ENCODE results near the gene ABCC10. TPM values are rescaled to one million over a fixed set of nuclear protein-coding genes. Genes with fewer than 3 reads are reported as not detected.

Gene ABCC10
- total RNA-seq, 1 experiment from 2014 or later = 31.8 TPM

- H4K8ac ChIP-seq (replicated peaks; ENCODE audit: insufficient read length, low read depth, low read length) = no peak overlapping the region
- no CpG with 5 or more reads among the region's 6 CpGs for WGBS (ENCODE audit: extremely low coverage, insufficient read length, low lambda C conversion rate)
- H2AK5ac ChIP-seq (ENCODE audit: insufficient read length, low read length) = no peak overlapping the region
- H3K9me3 ChIP-seq (ENCODE audit: control insufficient read depth, low read depth, low read length) = no peaks in the 10 kb centered on the region
- H2BK12ac ChIP-seq (ENCODE audit: insufficient read length, low read depth, low read length) = no peak overlapping the region
- Mint-ChIP-seq H3K9me3 (no peaks in the 10 kb centered on the region), H3K36me3 (ENCODE audit: insufficient read depth in 1 of 3, low read depth in 3 of 3) (peaks cover 2 to 18% (median 15%) of the 10 kb centered on the region in 3 experiments; a peak in 6 of 7 replicates), H3K27ac (no peak overlapping the region), H3K27me3 (ENCODE audit: low read depth) (no peaks in the 10 kb centered on the region), H3K4me3 (no peak overlapping the region; a peak in 1 of 5 replicates), H3K4me1 (peaks cover 30% of the 10 kb centered on the region in 2 experiments)
- H4K20me1 ChIP-seq (ENCODE audit: control insufficient read depth, insufficient read depth, insufficient read length) = peaks cover 2% of the 10 kb centered on the region
- H3K23ac ChIP-seq (ENCODE audit: insufficient read length, low read depth, low read length) = no peak overlapping the region
- H3K4me1 ChIP-seq (ENCODE audit: insufficient read depth, low read length) = peaks cover 6% of the 10 kb centered on the region; the same call in 1 of the 2 replicates
- no peak overlapping the region for H3T11ph ChIP-seq (ENCODE audit: low read length)
- no peak overlapping the region for H2BK20ac ChIP-seq (ENCODE audit: low read depth, low read length, poor library complexity, severe bottlenecking)
- TF ChIP-seq, protein P1, sequence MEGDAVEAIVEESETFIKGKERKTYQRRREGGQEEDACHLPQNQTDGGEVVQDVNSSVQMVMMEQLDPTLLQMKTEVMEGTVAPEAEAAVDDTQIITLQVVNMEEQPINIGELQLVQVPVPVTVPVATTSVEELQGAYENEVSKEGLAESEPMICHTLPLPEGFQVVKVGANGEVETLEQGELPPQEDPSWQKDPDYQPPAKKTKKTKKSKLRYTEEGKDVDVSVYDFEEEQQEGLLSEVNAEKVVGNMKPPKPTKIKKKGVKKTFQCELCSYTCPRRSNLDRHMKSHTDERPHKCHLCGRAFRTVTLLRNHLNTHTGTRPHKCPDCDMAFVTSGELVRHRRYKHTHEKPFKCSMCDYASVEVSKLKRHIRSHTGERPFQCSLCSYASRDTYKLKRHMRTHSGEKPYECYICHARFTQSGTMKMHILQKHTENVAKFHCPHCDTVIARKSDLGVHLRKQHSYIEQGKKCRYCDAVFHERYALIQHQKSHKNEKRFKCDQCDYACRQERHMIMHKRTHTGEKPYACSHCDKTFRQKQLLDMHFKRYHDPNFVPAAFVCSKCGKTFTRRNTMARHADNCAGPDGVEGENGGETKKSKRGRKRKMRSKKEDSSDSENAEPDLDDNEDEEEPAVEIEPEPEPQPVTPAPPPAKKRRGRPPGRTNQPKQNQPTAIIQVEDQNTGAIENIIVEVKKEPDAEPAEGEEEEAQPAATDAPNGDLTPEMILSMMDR (conservative IDR thresholded peaks at IDR 0.05) = no peak
- no peak overlapping the region for H3K14ac ChIP-seq (ENCODE audit: insufficient read depth, low read length)
- H2BK15ac ChIP-seq (ENCODE audit: low read depth, low read length) = no peak overlapping the region
- H3K79me1 ChIP-seq (ENCODE audit: insufficient read depth, low read depth, low read length, poor library complexity, severe bottlenecking) = peaks cover 5% of the 10 kb centered on the region
- DNase-seq = no peak
- no peak overlapping the region for H4K91ac ChIP-seq (ENCODE audit: insufficient read length, low read depth, low read length)
- no peak overlapping the region for H2BK5ac ChIP-seq (ENCODE audit: insufficient read length, low read length)
- no peaks in the 10 kb centered on the region for H3K27me3 ChIP-seq (ENCODE audit: insufficient read depth, low read length)
- no peak overlapping the region for H3K27ac ChIP-seq (ENCODE audit: insufficient read length, low read depth, low read length)
- no peaks in the 10 kb centered on the region for H3K23me2 ChIP-seq (ENCODE audit: insufficient read length, low read depth, low read length, poor library complexity, severe bottlenecking)
- no peak overlapping the region for H3K56ac ChIP-seq (ENCODE audit: insufficient read length, low read depth, low read length)
- no peak overlapping the region for H2BK120ac ChIP-seq (ENCODE audit: low read depth, low read length, poor library complexity, severe bottlenecking)
- H3K9ac ChIP-seq (ENCODE audit: extremely low read depth, insufficient read length, low read length) = no peak overlapping the region
- no peaks in the 10 kb centered on the region; the same call in 1 of the 2 replicates for H3K79me2 ChIP-seq (ENCODE audit: insufficient read depth, low read length)
- no peak overlapping the region for H3K4ac ChIP-seq (ENCODE audit: low read depth, low read length)
- no peak overlapping the region for H3K18ac ChIP-seq (ENCODE audit: insufficient read length, low read depth, low read length)
- no peak overlapping the region for H4K5ac ChIP-seq (ENCODE audit: insufficient read length, low read depth, low read length)
- no peak overlapping the region for H2AFZ ChIP-seq (ENCODE audit: low read length)
- H3K4me2 ChIP-seq (ENCODE audit: insufficient read depth, insufficient read length, low read length) = no peak overlapping the region
Measured at GRCh38 chr6:43494321-43494720, 67.0 kb downstream of the ABCC10 start.
